H1 (cell line): ENCODE measurements around the gene WDR45B. TPM values are rescaled to one million over a fixed set of nuclear protein-coding genes. Genes with fewer than 3 reads are reported as not detected.

Experiments
- CTCF ChIA-PET: fragments of 300-600 bp; sonication (Branson Sonifier 250); formaldehyde crosslinking; loops from one replicate; lab custom pipeline; 2021; ENCODE audit not compliant: partially characterized antibody; lab: Charles Lee
- POLR2A ChIA-PET: fragments of 300-600 bp; sonication (Branson Sonifier 250); formaldehyde crosslinking; loops from one replicate; lab custom pipeline; 2021; ENCODE audit warnings: inconsistent platforms; ENCODE audit not compliant: partially characterized antibody; lab: Charles Lee
- DNase-seq, 2 experiments: peaks; one replicate each; pipeline versions ENCODE4 v3.0.0 to v3.0.0-alpha.2; 2010 to 2022; ENCODE audit warnings: low spot score in 2 of 2, low read depth in 1 of 2, mixed read lengths in 1 of 2
- FAIRE-seq: peaks from 2 replicates; lab custom pipeline; 2011; peaks lifted over from hg19 to GRCh38; lab: Jason Lieb, UNC
- H2AFZ ChIP-seq: 2 replicates; pipeline ENCODE4 v1.8.1; 2012; ENCODE audit warnings: low read length, inconsistent platforms
- H2AK5ac ChIP-seq: 2 replicates; pipeline ENCODE4 v1.6.1; 2013; ENCODE audit warnings: low read depth, low read length
- H2BK120ac ChIP-seq: replicated peaks from 2 replicates; pipeline ENCODE3; 2013; ENCODE audit warnings: low read depth, low read length, inconsistent platforms
- H2BK12ac ChIP-seq: 2 replicates; pipeline ENCODE4 v1.6.1; 2013; ENCODE audit warnings: low read depth, low read length
- H2BK15ac ChIP-seq: 2 replicates; pipeline ENCODE4 v1.6.1; 2013; ENCODE audit warnings: low read length
- H2BK20ac ChIP-seq: 2 replicates; pipeline ENCODE4 v1.6.1; 2013; ENCODE audit warnings: low read length
- H2BK5ac ChIP-seq: 2 replicates; pipeline ENCODE4 v1.6.1; 2013; ENCODE audit warnings: low read depth, low read length
- H3K14ac ChIP-seq: 2 replicates; pipeline ENCODE4 v1.6.1; 2013; ENCODE audit warnings: inconsistent platforms; ENCODE audit not compliant: insufficient read length
- H3K18ac ChIP-seq: 2 replicates; pipeline ENCODE4 v1.6.1; 2013; ENCODE audit warnings: low read length; ENCODE audit errors: extremely low read depth
- H3K23ac ChIP-seq: 2 replicates; pipeline ENCODE4 v1.6.1; 2013; ENCODE audit warnings: inconsistent platforms; ENCODE audit not compliant: insufficient read length
- H3K23me2 ChIP-seq: 2 replicates; pipeline ENCODE4 v1.6.1; 2013; ENCODE audit warnings: low read depth, low read length
- H3K27ac ChIP-seq: 2 replicates; pipeline ENCODE4 v1.6.1; 2011; ENCODE audit warnings: low read depth, low read length, inconsistent platforms
- H3K27me3 ChIP-seq, 4 experiments: replicated peaks in 1 of 4; 1 replicate in 1 of 4; 2 replicates in 3 of 4; pipeline versions ENCODE4 v1.6.1 to v1.8.1; 2011 to 2013; ENCODE audit warnings: low read length in 3 of 4, mild to moderate bottlenecking in 3 of 4, inconsistent platforms in 2 of 4, mixed read lengths in 2 of 4, moderate library complexity in 1 of 4; ENCODE audit not compliant: control insufficient read depth in 3 of 4, insufficient read depth in 3 of 4; ENCODE audit errors: extremely low read depth in 1 of 4
- H3K36me3 ChIP-seq, 4 experiments: 2 replicates each; pipeline versions ENCODE4 v1.6.1 to v1.8.1; 2011 to 2013; ENCODE audit warnings: mild to moderate bottlenecking in 4 of 4, low read length in 3 of 4, moderate library complexity in 2 of 4, control low read depth in 1 of 4, inconsistent platforms in 1 of 4; ENCODE audit not compliant: insufficient read depth in 4 of 4, control insufficient read depth in 2 of 4
- H3K4ac ChIP-seq: replicated peaks from 2 replicates; pipeline ENCODE3; 2013; ENCODE audit warnings: low read length, low read depth, mixed read lengths, inconsistent platforms; ENCODE audit not compliant: insufficient read length
- H3K4me1 ChIP-seq, 4 experiments: replicated peaks in 1 of 4; 1 replicate in 1 of 4; 2 replicates in 3 of 4; pipeline versions ENCODE4 v1.6.1 to v1.8.1; 2011 to 2013; ENCODE audit warnings: low read length in 3 of 4, inconsistent platforms in 2 of 4, mixed read lengths in 1 of 4; ENCODE audit not compliant: insufficient read depth in 4 of 4, control insufficient read depth in 3 of 4
- H3K4me2 ChIP-seq, 2 experiments: 2 replicates each; pipeline versions ENCODE4 v1.6.1 to v1.8.1; 2011 to 2013; ENCODE audit warnings: low read depth in 2 of 2, low read length in 2 of 2, control low read depth in 1 of 2, inconsistent platforms in 1 of 2, mild to moderate bottlenecking in 1 of 2; ENCODE audit not compliant: insufficient read depth in 1 of 2
- H3K4me3 ChIP-seq, 4 experiments: fragments of 200-600, 300-600 bp in 1 of 4; sonication (generic), shearing (Covaris generic), sonication (Bioruptor Twin) in 1 of 4; 2 replicates each; pipeline versions ENCODE4 v1.5.1 to v1.8.1; 2011 to 2016; ENCODE audit warnings: low read length in 4 of 4, low read depth in 3 of 4, control low read depth in 2 of 4, inconsistent platforms in 2 of 4, mild to moderate bottlenecking in 2 of 4, mixed read lengths in 1 of 4, moderate library complexity in 1 of 4; ENCODE audit not compliant: insufficient read depth in 2 of 4; ENCODE audit errors: extremely low read depth in 1 of 4
- H3K56ac ChIP-seq: replicated peaks from 2 replicates; pipeline ENCODE3; 2013; ENCODE audit warnings: low read depth, mild to moderate bottlenecking, mixed read lengths, low read length, inconsistent platforms; ENCODE audit not compliant: insufficient read length
- H3K79me1 ChIP-seq: 2 replicates; pipeline ENCODE4 v1.6.1; 2013; ENCODE audit warnings: low read depth, low read length, control low read depth
- H3K79me2 ChIP-seq, 2 experiments: 2 replicates each; pipeline versions ENCODE4 v1.6.1 to v1.8.1; 2012 to 2013; ENCODE audit warnings: low read length in 2 of 2, mild to moderate bottlenecking in 2 of 2, inconsistent platforms in 1 of 2; ENCODE audit not compliant: insufficient read depth in 2 of 2, control insufficient read depth in 1 of 2
- H3K9ac ChIP-seq, 4 experiments: replicated peaks in 1 of 4; 1 replicate in 1 of 4; 2 replicates in 3 of 4; pipeline versions ENCODE4 v1.6.1 to v1.8.1; 2011 to 2013; ENCODE audit warnings: low read depth in 3 of 4, low read length in 3 of 4, control low read depth in 2 of 4, mild to moderate bottlenecking in 2 of 4, moderate library complexity in 2 of 4, inconsistent platforms in 1 of 4; ENCODE audit errors: extremely low read depth in 1 of 4
- H3K9me3 ChIP-seq, 2 experiments: 2 replicates each; pipeline versions ENCODE4 v1.6.1 to v1.8.1; 2012 to 2013; ENCODE audit warnings: mild to moderate bottlenecking in 2 of 2, moderate library complexity in 2 of 2, control low read depth in 1 of 2, inconsistent platforms in 1 of 2, low read depth in 1 of 2, low read length in 1 of 2, mixed read lengths in 1 of 2; ENCODE audit not compliant: insufficient read depth in 2 of 2
- H4K20me1 ChIP-seq, 2 experiments: replicated peaks in 1 of 2; 2 replicates each; pipeline versions ENCODE3 to v1.8.1; 2011 to 2013; ENCODE audit warnings: inconsistent platforms in 2 of 2, low read length in 2 of 2, mild to moderate bottlenecking in 1 of 2; ENCODE audit not compliant: insufficient read depth in 2 of 2, control insufficient read depth in 1 of 2
- H4K5ac ChIP-seq: 2 replicates; pipeline ENCODE4 v1.6.1; 2013; ENCODE audit warnings: low read length, low read depth, mixed read lengths, inconsistent platforms; ENCODE audit not compliant: insufficient read length
- H4K8ac ChIP-seq: 2 replicates; pipeline ENCODE4 v1.8.0; 2013; ENCODE audit warnings: mild to moderate bottlenecking, moderate library complexity, low read length, inconsistent platforms; ENCODE audit not compliant: insufficient read depth; ENCODE audit errors: extremely low read depth
- H4K91ac ChIP-seq: replicated peaks from 2 replicates; pipeline ENCODE3; 2013; ENCODE audit warnings: low read length, mixed read lengths, inconsistent platforms; ENCODE audit not compliant: insufficient read length
- ATF2 ChIP-seq: IDR thresholded peaks from 2 replicates; pipeline ENCODE4 v1.6.1; 2012; ENCODE audit warnings: low read length, inconsistent platforms
- BACH1 ChIP-seq: IDR thresholded peaks from 2 replicates; pipeline ENCODE4 v1.6.1; 2012; ENCODE audit warnings: low read length, improper control_type of control experiment
- BRCA1 ChIP-seq: IDR thresholded peaks from 2 replicates; pipeline ENCODE4 v1.6.1; 2012; ENCODE audit warnings: low read depth, low read length, improper control_type of control experiment
- CHD2 ChIP-seq: IDR thresholded peaks from 2 replicates; pipeline ENCODE4 v1.6.1; 2012; ENCODE audit warnings: low read length, improper control_type of control experiment
- CTBP2 ChIP-seq: IDR thresholded peaks from 2 replicates; pipeline ENCODE4 v1.7.0; 2011; ENCODE audit warnings: borderline replicate concordance, mild to moderate bottlenecking, moderate library complexity, mixed read lengths, low read length; ENCODE audit not compliant: insufficient read depth, insufficient read length
- EGR1 ChIP-seq: IDR thresholded peaks from 2 replicates; pipeline ENCODE4 v1.6.1; 2011; ENCODE audit warnings: low read depth, low read length, borderline replicate concordance
- JUN ChIP-seq: IDR thresholded peaks from 2 replicates; pipeline ENCODE4 v1.6.1; 2011; ENCODE audit warnings: low read depth, mild to moderate bottlenecking, improper control_type of control experiment, low read length
- PHF8 ChIP-seq: fragments of 200-600 bp; sonication (generic); conservative IDR thresholded peaks from 2 replicates; pipeline ENCODE4 v1.7.1; 2012; ENCODE audit warnings: low read depth, mild to moderate bottlenecking, inconsistent platforms, low read length, moderate library complexity
- POLR2A ChIP-seq, 2 experiments: IDR thresholded peaks; 1 replicate in 1 of 2; 2 replicates in 1 of 2; pipeline ENCODE4 v1.6.1; 2011; ENCODE audit warnings: low read depth in 2 of 2, low read length in 2 of 2, mild to moderate bottlenecking in 2 of 2; ENCODE audit errors: control extremely low read depth in 1 of 2
- POLR2AphosphoS5 ChIP-seq: IDR thresholded peaks from 2 replicates; pipeline ENCODE4 v1.6.1; 2011; ENCODE audit warnings: low read depth, low read length
- RNF2 ChIP-seq: fragments of 200-900, 300-1000 bp; sonication (generic); IDR thresholded peaks from 2 replicates; pipeline ENCODE4 v1.7.1; 2016; ENCODE audit warnings: borderline replicate concordance, low read depth, mild to moderate bottlenecking, antibody characterized with exemption, low read length; ENCODE audit not compliant: poor library complexity, severe bottlenecking; ENCODE audit errors: missing control alignments
- TEAD4 ChIP-seq: IDR thresholded peaks from 2 replicates; pipeline ENCODE4 v1.6.1; 2012; ENCODE audit warnings: low read depth, low read length, inconsistent platforms, mixed read lengths
- ZNF274 ChIP-seq: IDR thresholded peaks from 2 replicates; pipeline ENCODE4 v1.7.0; 2012; ENCODE audit warnings: low read length, borderline replicate concordance; ENCODE audit errors: extremely low read depth
- WGBS, 2 experiments: shearing (Covaris generic) in 1 of 2; methylation state at CpG; one replicate each; pipeline versions ENCODE4 v1.1.6 to v1.1.7; 2013 to 2015; ENCODE audit warnings: low lambda C conversion rate in 2 of 2, mixed read lengths in 2 of 2, inconsistent platforms in 1 of 2, low coverage in 1 of 2, missing lambda C conversion rate in 1 of 2; ENCODE audit not compliant: insufficient replicate concordance in 2 of 2, insufficient coverage in 1 of 2, insufficient read length in 1 of 2; ENCODE audit errors: extremely low coverage in 1 of 2, missing lambda C conversion rate in 1 of 2; 5-methylcytosine and 5-hydroxymethylcytosine counted together
- polyA plus RNA-seq, 7 experiments: library from polyadenylated mRNA; depleted of rRNA in 3 of 7; stranded (reverse) in 5 of 7; unstranded in 2 of 7; fragments of >200 nt in 5 of 7; fragments of 200-250 nt in 2 of 7; gene quantifications; 1 replicate in 5 of 7; 2 replicates in 1 of 7; 4 replicates in 1 of 7; pipeline versions ENCODE4 v1.2.1 to v1.2.3, GENCODE V29; 2011 to 2013; ENCODE audit warnings: missing spikeins in 2 of 7, mixed read lengths in 2 of 7
- total RNA-seq: library from RNA; stranded (reverse); fragmentation: NEBNext Ultra II Directional; extraction: Animal tissue kit (Norgen Biotek cat#: 25700); gene quantifications from 2 replicates; pipeline ENCODE4 v1.2.1, GENCODE V29; 2021

The WDR45B gene
- total and polyA plus RNA-seq, 2 of the 8 experiments (the other 6 are each of a cell fraction or from before 2014, with no cell fraction given), result 82.0 to 100 TPM

- Histone ChIP-seq H2BK12ac (no peak overlapping the region), H4K20me1 (peaks cover 5 to 8% of the 10 kb centered on the region in 2 experiments), H2BK15ac (no peak overlapping the region), H3K23me2 (no peaks in the 10 kb centered on the region), H3K79me2 (peaks cover 0 to 7% of the 10 kb centered on the region in 2 experiments; a peak in 2 of 4 replicates), H3K36me3 (peaks cover 8 to 36% (median 25%) of the 10 kb centered on the region in 4 experiments), H2BK20ac (no peak overlapping the region), H3K14ac (no peak overlapping the region), H3K4me3 (no peak overlapping the region), H4K5ac (no peak overlapping the region), H3K56ac (no peak overlapping the region), H3K9me3 (no peaks in the 10 kb centered on the region; a peak in 1 of 4 replicates), H4K91ac (no peak overlapping the region), H2BK5ac (no peak overlapping the region), H3K4ac (no peak overlapping the region), H3K4me2 (no peak overlapping the region), H3K27ac (no peak overlapping the region), H2AK5ac (no peak overlapping the region), H3K27me3 (no peaks in the 10 kb centered on the region), H3K18ac (no peak overlapping the region), H3K79me1 (peaks cover 7% of the 10 kb centered on the region; the same call in 1 of the 2 replicates), H2AFZ (no peak overlapping the region), H3K9ac (no peak overlapping the region), H2BK120ac (no peak overlapping the region), H3K4me1 (no peaks in the 10 kb centered on the region), H3K23ac (no peak overlapping the region), H4K8ac (no peak overlapping the region; the same call in 1 of the 2 replicates)
- CTCF ChIA-PET, result interaction anchor here (1.1 kb wide), 1 partner anchor 39 kb away, joined by 3 read pairs; no protein-coding TSS in a partner anchor
- FAIRE-seq (no peak), DNase-seq (no peak)
- POLR2A ChIA-PET, result no interaction called here
- 94% methylated on average over 8 of the region's 8 CpGs; no CpG with 5 or more reads in 1 of the 2 experiments for WGBS, 2 experiments
- TF ChIP-seq PHF8, result no peak
- TF ChIP-seq POLR2AphosphoS5, result no peak
- no peak for TF ChIP-seq RNF2
- TF ChIP-seq ATF2, result no peak
- TF ChIP-seq EGR1, result no peak
- no peak for TF ChIP-seq BACH1
- TF ChIP-seq CTBP2, result no peak
- TF ChIP-seq JUN, result no peak
- TF ChIP-seq POLR2A (IDR thresholded peaks at IDR 0.05; ENCODE audit: control extremely low read depth in 1 of 2, low read depth in 2 of 2, low read length in 2 of 2), result no peak
- no peak for TF ChIP-seq ZNF274
- TF ChIP-seq CHD2, result no peak
- no peak for TF ChIP-seq BRCA1
- TF ChIP-seq TEAD4, result no peak
Observed at GRCh38 chr17:82582213-82582612, 66.0 kb downstream of the WDR45B start.
